SK-N-SH treated with all-trans-retinoic acid at 6 μM for 48 hours (cell line): ENCODE results near the gene MELK.

Experiments used
- RARB ChIP-seq: fragments of 250-450 bp; sonication (Bioruptor Pico); IDR thresholded peaks from 2 replicates; pipeline ENCODE4 v1.8.0; 2021; ENCODE audit warnings: mild to moderate bottlenecking, moderate library complexity
- ZFP30 ChIP-seq: fragments of 450-650 bp; formaldehyde crosslinking; IDR thresholded peaks from 2 replicates; pipeline ENCODE4 v1.5.0; 2022; ENCODE audit warnings: mild to moderate bottlenecking, moderate library complexity

GRCh38 chr9:36572515-36573418, at the start of gene MELK:
- TF ChIP-seq RARB (CRISPR knock-in tag), result no peak
- no peak for TF ChIP-seq ZFP30 (CRISPR knock-in tag)
